NCI-H2107 treated with DMSO at 0.1 percent for 48 hours (cell line): ENCODE measurements around the gene BPIFB4.

Experiments used
- DNase-seq: peaks from one replicate; lab custom pipeline; 2025; ENCODE audit not compliant: unreplicated experiment; lab: John Stamatoyannopoulos, UW

BPIFB4 gene

GRCh38 chr20:33061658-33062028, 17.8 kb upstream of the BPIFB4 start:
- no peak for DNase-seq

GRCh38 chr20:33062105-33062824, 17.2 kb upstream of the BPIFB4 start:
- DNase-seq = no peak

GRCh38 chr20:33062825-33063149, 16.7 kb upstream of the BPIFB4 start:
- no peak for DNase-seq

GRCh38 chr20:33063271-33063670, 16.2 kb upstream of the BPIFB4 start:
- DNase-seq = no peak

DNA sequence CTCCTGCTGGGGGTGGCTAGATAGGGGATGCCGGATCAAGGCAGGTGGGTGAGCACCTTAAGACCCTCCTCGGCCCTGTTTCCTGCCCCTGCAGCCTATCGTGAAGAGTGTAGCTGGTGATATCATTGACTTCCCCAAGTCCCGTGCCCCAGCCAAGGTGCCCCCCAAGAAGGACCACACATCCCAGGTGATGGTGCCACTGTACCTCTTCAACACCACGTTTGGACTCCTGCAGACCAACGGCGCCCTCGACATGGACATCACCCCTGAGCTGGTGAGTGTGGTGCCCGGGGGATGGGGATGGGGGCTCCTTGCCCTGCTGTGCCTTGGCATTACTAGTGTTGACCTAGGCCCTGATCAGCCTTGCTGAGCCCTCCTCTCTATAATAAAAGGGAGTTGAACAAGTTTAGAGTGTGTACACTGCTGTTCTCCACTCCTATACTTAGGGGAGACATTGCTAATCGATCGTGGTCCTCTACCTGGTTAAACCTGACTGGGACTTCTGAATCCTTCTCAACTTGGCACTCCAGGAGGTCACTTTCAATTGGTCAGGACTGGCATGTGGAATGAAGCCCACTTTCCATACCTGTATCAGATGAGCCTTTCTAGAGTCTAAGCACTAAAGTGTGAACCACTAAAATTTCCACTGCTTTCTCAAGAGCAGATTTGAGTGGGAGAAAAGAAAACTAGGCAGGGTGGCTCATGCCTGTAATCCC, 14.7 kb upstream of the BPIFB4 start:
- DNase-seq = no peak

DNA sequence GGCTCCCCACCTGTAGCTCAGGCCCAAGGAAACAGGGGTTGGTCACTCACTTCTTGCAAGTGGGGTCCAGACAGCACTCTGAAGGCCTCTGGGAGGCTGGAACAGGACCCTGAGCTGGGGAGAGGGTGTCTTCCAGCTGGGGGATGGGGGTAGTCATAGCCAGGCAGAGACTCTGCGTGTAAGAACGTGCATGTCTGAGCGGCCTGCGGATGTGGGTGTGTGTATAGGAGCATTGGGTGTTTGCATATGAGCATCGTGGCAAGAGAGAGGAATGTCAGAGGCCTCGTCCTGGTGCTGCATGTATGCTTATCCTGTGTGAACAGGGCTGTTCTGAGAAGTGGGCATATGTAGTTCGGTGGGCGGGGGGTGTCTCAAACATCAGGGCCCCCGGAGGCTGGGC, 13.7 kb upstream of the BPIFB4 start:
- no peak for DNase-seq

GRCh38 chr20:33067806-33068205, 11.6 kb upstream of the BPIFB4 start:
- DNase-seq = no peak

- no peak for DNase-seq
These were observed 11.0 kb upstream of the BPIFB4 start for GRCh38 chr20:33068251-33068939.

DNA sequence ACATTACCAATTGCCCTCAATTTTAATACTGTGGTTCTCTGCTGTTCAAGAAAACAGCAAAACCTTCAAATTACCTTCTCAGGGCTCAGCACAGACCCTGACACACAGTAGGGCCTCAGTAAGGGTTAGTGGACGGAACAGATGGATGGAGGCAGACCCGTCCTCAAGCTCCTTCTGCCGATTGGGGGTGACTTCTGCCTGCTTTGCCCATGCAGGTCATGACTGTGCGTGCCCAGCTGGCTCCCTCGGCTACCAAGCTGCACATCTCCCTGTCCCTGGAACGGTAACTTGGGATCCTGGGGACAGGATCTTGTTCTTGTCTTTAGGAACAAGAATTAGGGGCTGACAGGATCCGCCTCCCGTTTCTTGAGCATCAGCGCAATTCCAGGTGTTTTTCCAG, 9.8 kb upstream of the BPIFB4 start:
- no peak for DNase-seq

GRCh38 chr20:33070111-33071053, 9.1 kb upstream of the BPIFB4 start:
- no peak for DNase-seq

DNA sequence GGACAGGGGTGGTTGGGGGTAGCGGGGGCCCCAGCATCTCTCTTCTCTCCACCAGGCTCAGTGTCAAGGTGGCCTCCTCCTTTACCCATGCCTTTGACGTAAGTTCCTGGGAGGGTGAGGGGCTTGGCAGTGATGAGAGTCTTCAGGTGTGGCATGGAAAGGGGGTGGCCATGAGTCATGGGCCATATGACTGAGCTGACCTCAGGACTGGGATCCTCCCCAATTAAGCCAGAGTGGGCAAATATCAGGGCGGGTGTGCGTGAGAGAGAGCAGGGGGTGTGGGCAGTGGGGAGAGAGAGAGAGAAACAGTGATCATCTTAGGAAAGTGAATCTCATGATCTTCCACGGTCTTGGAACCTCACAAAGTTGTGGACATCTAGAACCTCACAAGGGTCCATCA, 8.2 kb upstream of the BPIFB4 start:
- DNase-seq = no peak

GRCh38 chr20:33072362-33072761, 7.1 kb upstream of the BPIFB4 start:
- DNase-seq = no peak

DNA sequence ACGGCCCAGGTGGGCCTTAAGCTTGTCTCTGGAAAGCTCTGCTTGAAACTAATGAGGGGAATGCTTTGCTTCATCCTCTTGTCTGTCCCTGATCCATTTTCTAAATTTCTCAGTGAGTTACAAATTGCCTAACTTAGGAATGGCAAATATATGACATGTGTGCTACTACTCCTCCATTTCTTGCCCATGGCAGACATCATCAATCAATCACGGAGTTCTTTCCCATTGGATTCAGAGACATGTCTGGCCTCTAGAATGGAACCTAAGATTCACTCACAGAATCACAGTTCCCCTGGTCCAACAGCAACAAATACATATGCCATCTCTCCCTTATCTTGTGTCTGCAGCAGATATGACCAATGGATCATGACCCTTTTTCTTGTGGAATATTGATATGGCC, 6.6 kb upstream of the BPIFB4 start:
- DNase-seq = no peak

- no peak for DNase-seq
These were observed 4.8 kb upstream of the BPIFB4 start for GRCh38 chr20:33074675-33075074.

GRCh38 chr20:33075281-33075680, 4.2 kb upstream of the BPIFB4 start:
- DNase-seq = no peak

DNA sequence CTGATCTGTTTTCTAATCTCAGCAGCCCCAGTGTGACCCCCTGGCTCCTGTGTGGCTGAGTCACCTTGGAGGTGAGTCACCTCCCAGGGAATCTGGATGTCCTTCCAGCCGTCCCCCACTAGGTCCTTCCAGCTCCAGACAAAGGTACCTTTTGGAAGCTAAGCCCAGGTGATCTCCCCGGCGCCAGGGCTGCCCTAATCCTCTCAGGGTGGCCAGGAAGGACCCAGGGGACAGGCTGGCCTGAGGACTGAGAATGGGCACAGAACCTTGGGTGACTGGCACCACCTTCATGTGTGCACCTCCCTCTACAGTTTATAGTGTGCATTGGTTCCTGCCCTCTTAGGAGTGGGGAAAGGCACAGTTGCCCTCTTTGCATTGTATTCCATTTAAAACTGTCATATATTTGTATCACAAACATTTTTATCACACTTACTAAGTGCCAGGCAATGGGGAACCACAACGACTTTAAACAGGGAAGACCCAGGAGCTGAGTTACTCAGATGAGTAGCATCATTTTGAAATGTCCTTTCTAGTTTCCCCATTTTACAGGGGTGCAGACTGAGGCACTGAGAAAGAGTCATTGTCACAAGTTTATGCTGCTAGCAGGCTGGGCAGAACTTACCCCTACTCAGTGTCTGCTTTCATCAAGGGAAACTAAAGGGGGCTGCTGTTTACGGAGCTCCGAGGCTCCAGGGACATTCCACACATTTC, 2.6 kb upstream of the BPIFB4 start:
- DNase-seq = no peak

DNA sequence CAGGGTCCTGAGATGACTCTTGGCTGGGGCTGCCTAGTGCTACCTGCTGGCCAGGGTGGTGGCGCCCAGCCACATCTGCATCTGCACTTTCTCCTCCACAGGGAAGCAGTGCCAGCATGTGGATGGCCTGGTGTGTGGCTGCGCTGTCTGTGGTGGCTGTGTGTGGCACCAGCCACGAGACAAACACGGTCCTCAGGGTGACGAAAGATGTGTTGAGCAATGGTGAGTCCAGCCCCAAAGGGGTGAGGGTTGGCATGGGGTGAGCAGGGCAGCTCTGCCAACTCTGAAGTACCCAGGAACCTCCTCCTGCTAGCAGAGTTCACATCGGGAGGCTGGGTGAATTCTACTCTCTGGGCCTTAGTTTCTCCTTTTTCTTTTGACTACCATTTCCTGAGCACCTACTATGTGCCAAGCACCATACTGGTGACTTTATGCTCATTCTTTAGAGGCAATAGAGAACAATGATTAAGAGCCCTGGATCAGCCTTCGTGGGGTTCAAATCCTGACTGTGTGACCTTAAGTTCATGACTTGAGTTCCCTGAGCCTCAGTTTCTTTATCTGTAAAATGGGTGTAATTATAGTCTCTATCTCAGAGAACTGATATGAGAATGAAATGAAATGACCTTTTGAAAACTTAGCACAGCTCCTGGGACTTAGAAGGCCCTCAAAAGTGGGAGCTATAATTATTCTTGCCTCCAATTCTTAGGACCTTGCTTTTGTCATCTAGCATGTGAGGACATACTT, 2.1 kb downstream of the BPIFB4 start:
- DNase-seq = no peak

DNA sequence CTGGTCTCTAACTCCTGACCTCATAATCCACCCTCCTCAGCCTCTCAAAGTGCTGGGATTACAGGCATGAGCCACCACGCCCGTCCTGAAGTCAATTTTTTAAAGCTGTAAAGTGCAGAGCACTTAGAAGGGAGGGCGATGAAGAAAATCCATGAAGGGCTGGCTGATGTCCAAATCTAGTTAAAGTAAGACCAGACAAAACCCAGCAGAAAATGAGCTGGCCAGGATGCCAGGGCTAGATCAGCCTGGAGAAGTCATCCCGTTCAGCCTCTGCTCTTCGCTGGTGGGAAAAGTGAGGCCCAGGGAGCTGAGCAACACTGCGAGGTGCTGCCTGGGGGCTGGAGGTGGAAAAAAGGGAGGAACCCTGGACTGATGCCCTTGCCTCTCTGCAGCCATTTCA, 3.1 kb downstream of the BPIFB4 start:
- DNase-seq = no peak

GRCh38 chr20:33083544-33084340, 4.3 kb downstream of the BPIFB4 start:
- no peak for DNase-seq
